HTR-8/SVneo (cell line): ENCODE data around the gene TM9SF3.

Source experiments
- DNase-seq: peaks from one replicate; pipeline ENCODE4 v3.0.0; 2011; ENCODE audit warnings: low spot score, mixed read lengths; ENCODE audit not compliant: insufficient read length
- FAIRE-seq: peaks from 2 replicates; lab custom pipeline; 2011; peaks lifted over from hg19 to GRCh38; lab: Jason Lieb, UNC

Gene TM9SF3

GRCh38 chr10:96491303-96491702 is 95.5 kb downstream of the TM9SF3 start:
- no peak for FAIRE-seq
- no peak for DNase-seq

- FAIRE-seq (no peak), DNase-seq (no peak)
Observed at GRCh38 chr10:96488161-96488935, 98.5 kb downstream of the TM9SF3 start.

- no peak for FAIRE-seq
- no peak for DNase-seq
Observed at GRCh38 chr10:96482815-96483588, 103.8 kb downstream of the TM9SF3 start.

- DNase-seq (no peak), FAIRE-seq (no peak)
Observed at GRCh38 chr10:96478355-96478754, 108.5 kb downstream of the TM9SF3 start.

GRCh38 chr10:96473866-96474265 is 112.9 kb downstream of the TM9SF3 start:
- FAIRE-seq (no peak), DNase-seq (no peak)

- FAIRE-seq (peak; percentile 80), DNase-seq (peak; percentile 59)
Observed at GRCh38 chr10:96470116-96470743, 116.6 kb downstream of the TM9SF3 start.

- no peak for FAIRE-seq
- no peak for DNase-seq
Observed at GRCh38 chr10:96468845-96469244, 118.0 kb downstream of the TM9SF3 start.
